ENCODE measurements around the gene FAT1. TPM values are rescaled to one million over a fixed set of nuclear protein-coding genes. Genes with fewer than 3 reads are reported as not detected.

The FAT1 gene
- total RNA-seq, 4 donors from 2014 or later: 91.2 to 133 (median 105) TPM

DNA sequence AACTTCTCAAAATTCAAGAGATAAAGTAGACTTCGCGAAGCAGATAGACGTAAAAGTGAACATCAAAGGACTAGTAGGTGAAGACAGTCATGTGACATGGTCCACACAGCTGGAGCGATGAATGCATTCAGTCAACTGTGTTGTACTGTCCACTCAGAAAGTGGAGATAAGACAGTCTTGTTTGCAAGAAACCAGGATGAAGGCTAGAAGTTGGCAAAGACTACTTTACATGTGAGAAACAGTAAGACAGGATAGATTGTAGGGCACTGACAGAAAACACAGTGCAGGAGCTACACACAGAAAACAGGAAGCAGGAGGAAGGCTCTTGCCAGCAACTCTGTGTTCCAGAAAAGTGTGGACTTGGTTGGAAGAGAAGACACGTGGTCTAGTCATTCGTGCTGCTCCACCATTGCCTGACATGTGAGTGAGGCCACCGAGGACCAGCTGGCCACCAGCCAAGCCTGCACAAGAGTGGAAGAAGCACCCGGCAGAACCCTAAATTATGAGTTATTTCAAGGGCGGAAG lies 78.9 kb downstream of the FAT1 start:
- no peak overlapping the region for H3K27ac ChIP-seq
- TF ChIP-seq POLR2AphosphoS5 (IDR thresholded peaks at IDR 0.05): no peak
- TF ChIP-seq EP300 (IDR thresholded peaks at IDR 0.05): no peak
- TF ChIP-seq POLR2A (IDR thresholded peaks at IDR 0.05): no peak
- TF ChIP-seq, protein P1, sequence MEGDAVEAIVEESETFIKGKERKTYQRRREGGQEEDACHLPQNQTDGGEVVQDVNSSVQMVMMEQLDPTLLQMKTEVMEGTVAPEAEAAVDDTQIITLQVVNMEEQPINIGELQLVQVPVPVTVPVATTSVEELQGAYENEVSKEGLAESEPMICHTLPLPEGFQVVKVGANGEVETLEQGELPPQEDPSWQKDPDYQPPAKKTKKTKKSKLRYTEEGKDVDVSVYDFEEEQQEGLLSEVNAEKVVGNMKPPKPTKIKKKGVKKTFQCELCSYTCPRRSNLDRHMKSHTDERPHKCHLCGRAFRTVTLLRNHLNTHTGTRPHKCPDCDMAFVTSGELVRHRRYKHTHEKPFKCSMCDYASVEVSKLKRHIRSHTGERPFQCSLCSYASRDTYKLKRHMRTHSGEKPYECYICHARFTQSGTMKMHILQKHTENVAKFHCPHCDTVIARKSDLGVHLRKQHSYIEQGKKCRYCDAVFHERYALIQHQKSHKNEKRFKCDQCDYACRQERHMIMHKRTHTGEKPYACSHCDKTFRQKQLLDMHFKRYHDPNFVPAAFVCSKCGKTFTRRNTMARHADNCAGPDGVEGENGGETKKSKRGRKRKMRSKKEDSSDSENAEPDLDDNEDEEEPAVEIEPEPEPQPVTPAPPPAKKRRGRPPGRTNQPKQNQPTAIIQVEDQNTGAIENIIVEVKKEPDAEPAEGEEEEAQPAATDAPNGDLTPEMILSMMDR (IDR thresholded peaks at IDR 0.05): no peak
- H3K27me3 ChIP-seq: no peaks in the 10 kb centered on the region
- 77% methylated on average over 9 of the region's 9 CpGs for WGBS
- H3K9me3 ChIP-seq: no peaks in the 10 kb centered on the region
- H3K4me1 ChIP-seq: peaks cover 8% of the 10 kb centered on the region
- H3K36me3 ChIP-seq: peaks cover 8% of the 10 kb centered on the region
- DNase-seq (ENCODE audit: low spot score in 2 of 2): no peak
- no peak overlapping the region for H3K4me3 ChIP-seq

DNA sequence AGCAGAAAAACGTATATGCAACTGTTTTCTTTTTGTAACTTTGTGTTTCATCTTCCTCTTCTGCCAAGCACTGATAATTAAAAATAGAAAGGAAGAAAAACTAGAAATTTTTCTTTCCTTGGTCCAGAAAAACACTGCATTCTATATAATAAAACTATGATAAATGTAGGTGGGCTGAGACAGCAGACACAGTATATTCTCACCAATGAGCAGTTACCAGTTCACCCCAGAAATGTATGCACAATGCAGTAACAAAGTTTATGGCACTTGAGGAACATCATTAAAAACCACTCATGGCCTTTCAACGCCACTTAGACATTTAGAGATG lies 79.4 kb downstream of the FAT1 start:
- H3K27me3 ChIP-seq: no peaks in the 10 kb centered on the region
- H3K4me1 ChIP-seq: peaks cover 8% of the 10 kb centered on the region
- H3K9me3 ChIP-seq: no peaks in the 10 kb centered on the region
- H3K36me3 ChIP-seq: peaks cover 6% of the 10 kb centered on the region
- H3K4me3 ChIP-seq: no peak overlapping the region
- TF ChIP-seq EP300 (IDR thresholded peaks at IDR 0.05) (no peak), POLR2AphosphoS5 (IDR thresholded peaks at IDR 0.05) (no peak), POLR2A (IDR thresholded peaks at IDR 0.05) (no peak)
- TF ChIP-seq, protein P1 (IDR thresholded peaks at IDR 0.05): no peak
- H3K27ac ChIP-seq: no peak overlapping the region
- WGBS: 65% methylated on average over 2 of the region's 2 CpGs
- DNase-seq (ENCODE audit: low spot score in 2 of 2): no peak

DNA sequence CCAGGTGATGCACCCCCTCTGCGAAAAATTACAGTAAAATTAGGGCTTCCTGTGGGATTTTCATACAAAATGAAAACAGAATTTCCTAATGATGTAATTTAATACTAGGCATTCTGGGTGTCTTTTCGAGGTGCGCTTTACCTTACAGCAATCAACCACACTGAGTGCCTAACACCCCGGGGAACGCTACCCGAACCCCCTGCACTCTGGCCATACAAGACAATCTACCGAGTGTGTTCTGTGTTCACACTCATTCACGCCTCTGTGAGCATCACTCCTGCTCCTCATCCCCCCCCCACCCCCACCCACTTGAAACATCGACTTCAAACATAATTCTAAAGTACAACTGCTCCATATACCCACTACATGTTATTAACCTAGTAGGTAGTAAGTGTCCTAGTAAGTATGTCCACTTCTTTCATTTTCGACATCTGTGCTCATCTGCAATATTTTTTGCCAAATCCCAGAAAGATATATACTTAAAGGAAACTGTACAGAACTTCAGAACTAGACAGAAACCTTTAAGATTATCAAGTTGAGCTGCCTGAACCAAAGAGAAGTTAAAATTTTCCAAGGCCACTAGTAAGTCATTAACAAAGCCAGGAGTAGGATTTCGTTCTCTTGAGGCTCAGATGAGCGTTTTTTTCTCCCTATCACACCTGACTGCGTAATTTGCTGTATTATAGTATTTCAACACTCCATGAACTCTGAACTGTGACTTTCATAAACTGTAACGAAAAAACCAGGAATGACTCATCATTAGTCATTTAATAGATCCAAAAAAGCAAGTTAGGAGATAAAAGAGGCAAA lies 80.0 kb downstream of the FAT1 start:
- no peaks in the 10 kb centered on the region for H3K9me3 ChIP-seq
- H3K36me3 ChIP-seq: peaks cover 6% of the 10 kb centered on the region
- TF ChIP-seq POLR2A (IDR thresholded peaks at IDR 0.05) (no peak), EP300 (IDR thresholded peaks at IDR 0.05) (no peak), POLR2AphosphoS5 (IDR thresholded peaks at IDR 0.05) (no peak)
- TF ChIP-seq, protein P1 (IDR thresholded peaks at IDR 0.05): no peak
- peaks cover 8% of the 10 kb centered on the region for H3K4me1 ChIP-seq
- no peak for DNase-seq (ENCODE audit: low spot score in 2 of 2)
- no peak overlapping the region for H3K27ac ChIP-seq
- no peak overlapping the region for H3K4me3 ChIP-seq
- no peaks in the 10 kb centered on the region for H3K27me3 ChIP-seq
- 82% methylated on average over 14 of the region's 14 CpGs for WGBS

DNA sequence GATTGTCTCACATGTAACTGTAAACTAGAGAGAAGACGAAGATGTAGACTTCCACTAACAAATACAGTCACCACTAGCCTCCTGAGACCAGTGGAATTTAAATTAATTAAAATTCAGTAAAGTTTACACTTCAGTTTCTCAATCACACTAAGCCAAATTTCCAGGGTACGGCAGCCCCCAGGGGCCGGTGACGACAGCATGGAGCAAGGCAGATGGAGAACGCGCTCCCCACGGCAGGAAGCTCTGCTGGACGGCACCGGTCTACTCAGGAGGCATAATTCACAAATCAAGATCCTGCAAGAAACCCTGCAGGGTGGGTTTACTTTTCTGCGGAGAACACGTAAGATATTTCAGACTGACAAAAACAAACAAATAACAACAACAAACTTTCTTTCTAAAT lies 80.7 kb downstream of the FAT1 start:
- peaks cover 6% of the 10 kb centered on the region for H3K36me3 ChIP-seq
- H3K27me3 ChIP-seq: no peaks in the 10 kb centered on the region
- no peak overlapping the region for H3K27ac ChIP-seq
- H3K4me3 ChIP-seq: no peak overlapping the region
- 88% methylated on average over 11 of the region's 11 CpGs for WGBS
- TF ChIP-seq POLR2AphosphoS5 (IDR thresholded peaks at IDR 0.05) (no peak), EP300 (IDR thresholded peaks at IDR 0.05) (no peak), POLR2A (IDR thresholded peaks at IDR 0.05) (no peak)
- TF ChIP-seq, protein P1 (IDR thresholded peaks at IDR 0.05): no peak
- no peak for DNase-seq (ENCODE audit: low spot score in 2 of 2)
- no peaks in the 10 kb centered on the region for H3K9me3 ChIP-seq
- peaks cover 8% of the 10 kb centered on the region for H3K4me1 ChIP-seq

DNA sequence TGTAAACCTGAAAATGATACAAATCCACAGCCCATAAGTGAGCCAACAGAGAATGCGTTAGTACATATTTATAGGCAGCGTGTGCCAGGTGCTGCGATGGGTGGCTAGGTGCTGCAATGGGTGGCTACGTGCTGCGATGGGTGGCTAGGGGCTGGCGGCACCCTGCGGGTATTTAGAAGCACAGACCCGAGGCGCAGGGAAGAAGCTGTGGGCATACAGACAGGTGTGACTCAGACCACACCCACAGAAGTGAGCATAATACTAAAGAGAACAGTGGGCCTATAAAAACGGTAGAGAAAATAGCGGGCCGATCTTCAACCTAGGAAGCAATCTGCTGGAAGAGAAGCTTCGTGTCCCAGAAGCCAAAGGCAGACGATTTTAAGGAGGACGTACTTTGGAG lies 81.1 kb downstream of the FAT1 start:
- Histone ChIP-seq H3K9me3 (no peaks in the 10 kb centered on the region), H3K36me3 (peaks cover 6% of the 10 kb centered on the region), H3K27ac (no peak overlapping the region), H3K4me3 (no peak overlapping the region), H3K4me1 (peaks cover 8% of the 10 kb centered on the region), H3K27me3 (no peaks in the 10 kb centered on the region)
- no peak for DNase-seq (ENCODE audit: low spot score in 2 of 2)
- TF ChIP-seq EP300 (IDR thresholded peaks at IDR 0.05) (no peak), POLR2AphosphoS5 (IDR thresholded peaks at IDR 0.05) (no peak), POLR2A (IDR thresholded peaks at IDR 0.05) (no peak)
- TF ChIP-seq, protein P1 (IDR thresholded peaks at IDR 0.05): no peak
- 91% methylated on average over 15 of the region's 15 CpGs for WGBS

Measured in suprapubic skin (tissue), 4 donors.